Measurements from ENCODE around the gene DRD3. TPM values are rescaled to one million over a fixed set of nuclear protein-coding genes. Genes with fewer than 3 reads are reported as not detected.

Gene DRD3
- total and polyA plus RNA-seq, 2 of the 8 experiments (the other 6 are each of a cell fraction or from before 2014, with no cell fraction given) = 0.32 to 1.3 TPM

DNA sequence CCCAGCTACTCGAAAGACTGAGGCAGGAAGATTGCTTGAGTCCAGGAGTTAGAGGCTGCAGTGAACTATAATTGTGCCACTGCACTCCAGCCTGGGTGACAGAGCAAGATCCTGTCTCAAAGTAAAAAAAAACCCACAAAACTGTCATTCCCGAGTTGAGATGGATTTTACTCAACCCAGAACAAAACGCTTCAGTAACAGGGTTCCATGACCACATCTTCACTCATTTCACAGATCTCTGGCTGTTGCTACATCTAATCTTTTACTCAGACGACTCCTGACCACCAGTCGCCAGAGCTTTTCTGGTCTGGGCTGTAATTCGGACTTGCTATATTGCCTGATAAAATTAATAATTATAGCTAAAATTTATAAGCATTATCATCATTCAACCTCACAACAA lies 2.4 kb downstream of the DRD3 start:
- H3K14ac ChIP-seq (ENCODE audit: insufficient read length) = no peak overlapping the region
- H3K79me1 ChIP-seq (ENCODE audit: low read depth, low read length) = no peaks in the 10 kb centered on the region
- no peak overlapping the region for H3K23ac ChIP-seq (ENCODE audit: insufficient read length)
- no peaks in the 10 kb centered on the region for H3K36me3 ChIP-seq (ENCODE audit: control insufficient read depth in 2 of 4, insufficient read depth in 4 of 4, low read length in 3 of 4)
- no peaks in the 10 kb centered on the region for H3K79me2 ChIP-seq (ENCODE audit: control insufficient read depth in 1 of 2, insufficient read depth in 2 of 2, low read length in 2 of 2)
- FAIRE-seq (no peak), DNase-seq (ENCODE audit: low read depth in 1 of 2, low spot score in 2 of 2) (no peak)
- H3K23me2 ChIP-seq (ENCODE audit: low read depth, low read length) = no peaks in the 10 kb centered on the region
- H3K4me3 ChIP-seq (ENCODE audit: extremely low read depth in 1 of 4, insufficient read depth in 2 of 4, low read depth in 3 of 4, low read length in 4 of 4) = no peak overlapping the region
- no peak overlapping the region for H3K18ac ChIP-seq (ENCODE audit: extremely low read depth, low read length)
- no peak overlapping the region for H4K91ac ChIP-seq (replicated peaks; ENCODE audit: insufficient read length, low read length)
- WGBS, 2 experiments (ENCODE audit: extremely low coverage in 1 of 2, insufficient coverage in 1 of 2, insufficient read length in 1 of 2, insufficient replicate concordance in 2 of 2, low coverage in 1 of 2, low lambda C conversion rate in 2 of 2, missing lambda C conversion rate in 1 of 2) = 78% methylated on average over 6 of the region's 6 CpGs; no CpG with 5 or more reads in 1 of the 2 experiments
- no peak overlapping the region for H3K56ac ChIP-seq (replicated peaks; ENCODE audit: insufficient read length, low read depth, low read length)
- H3K4ac ChIP-seq (replicated peaks; ENCODE audit: insufficient read length, low read depth, low read length) = no peak overlapping the region
- no peak overlapping the region for H2BK12ac ChIP-seq (ENCODE audit: low read depth, low read length)
- H4K8ac ChIP-seq (ENCODE audit: extremely low read depth, insufficient read depth, low read length) = no peak overlapping the region
- H3K27me3 ChIP-seq (replicated peaks in 1 of 4; ENCODE audit: control insufficient read depth in 3 of 4, extremely low read depth in 1 of 4, insufficient read depth in 3 of 4, low read length in 3 of 4) = no peaks in the 10 kb centered on the region
- H2BK20ac ChIP-seq (ENCODE audit: low read length) = no peak overlapping the region
- no peak overlapping the region; a peak in 1 of 4 replicates for H3K4me2 ChIP-seq (ENCODE audit: insufficient read depth in 1 of 2, low read depth in 2 of 2, low read length in 2 of 2)
- H3K9me3 ChIP-seq (ENCODE audit: insufficient read depth in 2 of 2, low read depth in 1 of 2, low read length in 1 of 2) = no peaks in the 10 kb centered on the region
- no peak overlapping the region for H3K9ac ChIP-seq (replicated peaks in 1 of 4; ENCODE audit: extremely low read depth in 1 of 4, low read depth in 3 of 4, low read length in 3 of 4)
- H2AFZ ChIP-seq (ENCODE audit: low read length) = no peak overlapping the region
- ChIA-PET CTCF (ENCODE audit: partially characterized antibody) (interaction anchor here (0.7 to 2.3 kb wide), 4 partner anchors 21 to 1636 kb away, joined by 3 to 12 read pairs (median 6); no protein-coding TSS in a partner anchor), POLR2A (ENCODE audit: partially characterized antibody) (interaction anchor here (0.6 kb wide), 1 partner anchor 57 kb away, joined by 3 read pairs; no protein-coding TSS in a partner anchor)
- H2BK5ac ChIP-seq (ENCODE audit: low read depth, low read length) = no peak overlapping the region
- no peak overlapping the region for H3K27ac ChIP-seq (ENCODE audit: low read depth, low read length)
- H2BK15ac ChIP-seq (ENCODE audit: low read length) = no peak overlapping the region
- no peak overlapping the region for H4K5ac ChIP-seq (ENCODE audit: insufficient read length, low read depth, low read length)
- no peaks in the 10 kb centered on the region for H4K20me1 ChIP-seq (replicated peaks in 1 of 2; ENCODE audit: control insufficient read depth in 1 of 2, insufficient read depth in 2 of 2, low read length in 2 of 2)
- peaks cover 0 to 7% (median 1%) of the 10 kb centered on the region in 4 experiments; a peak in 2 of 7 replicates for H3K4me1 ChIP-seq (replicated peaks in 1 of 4; ENCODE audit: control insufficient read depth in 3 of 4, insufficient read depth in 4 of 4, low read length in 3 of 4)
- H2BK120ac ChIP-seq (replicated peaks; ENCODE audit: low read depth, low read length) = peak overlapping the region; percentile 36
- no peak overlapping the region for H2AK5ac ChIP-seq (ENCODE audit: low read depth, low read length)
- TF ChIP-seq CHD2 (IDR thresholded peaks at IDR 0.05; ENCODE audit: low read length) = no peak
- TF ChIP-seq HDAC2 (IDR thresholded peaks at IDR 0.05; ENCODE audit: borderline replicate concordance in 1 of 2, low read depth in 2 of 2, low read length in 2 of 2) = no peak
- no peak for TF ChIP-seq POU5F1 (IDR thresholded peaks at IDR 0.05; ENCODE audit: low read depth, low read length)
- no peak for TF ChIP-seq SAP30 (IDR thresholded peaks at IDR 0.05; ENCODE audit: insufficient read depth, insufficient replicate concordance, low read length)
- no peak for TF ChIP-seq GTF2F1 (IDR thresholded peaks at IDR 0.05; ENCODE audit: borderline replicate concordance, low read depth, low read length)
- TF ChIP-seq CREB1 (IDR thresholded peaks at IDR 0.05) = no peak
- TF ChIP-seq GABPA (IDR thresholded peaks at IDR 0.05; ENCODE audit: borderline replicate concordance, insufficient read depth, low read length) = no peak
- no peak for TF ChIP-seq POLR2A (IDR thresholded peaks at IDR 0.05; ENCODE audit: control extremely low read depth in 1 of 2, low read depth in 2 of 2, low read length in 2 of 2)
